Activated CD4-positive, alpha-beta T cell treated with anti-CD3 and anti-CD28 coated beads for 4 hours (primary cell): ENCODE data around the gene CKB.

ENCODE experiments used
- DNase-seq, 2 donors: peaks; one replicate each; pipeline ENCODE4 v3.0.0-alpha.2; 2020

Gene CKB

GRCh38 chr14:103483600-103483999, 39.0 kb downstream of the CKB start:
- no peak for DNase-seq

- no peak for DNase-seq
These were observed 42.0 kb downstream of the CKB start for GRCh38 chr14:103480595-103480994.

GRCh38 chr14:103476631-103477030, 46.0 kb downstream of the CKB start:
- DNase-seq: no peak

GRCh38 chr14:103476065-103476464, 46.6 kb downstream of the CKB start:
- no peak for DNase-seq

GRCh38 chr14:103474893-103475292, 47.7 kb downstream of the CKB start:
- no peak for DNase-seq

GRCh38 chr14:103472939-103473338, 49.7 kb downstream of the CKB start:
- DNase-seq: no peak
